A673 (cell line): Measurements from ENCODE around the gene CUL7.

ENCODE experiments used
- EZH2 ChIP-seq: fragments of 200-600 bp; sonication (generic); IDR thresholded peaks from 2 replicates; pipeline ENCODE4 v1.6.1; 2017; ENCODE audit warnings: borderline replicate concordance, low read depth, mild to moderate bottlenecking, mixed read lengths, antibody characterized with exemption, low read length; ENCODE audit not compliant: poor library complexity, severe bottlenecking
- TF ChIP-seq, protein P1 (sequence below): fragments of 300-800, 200-600 bp; sonication (generic); conservative IDR thresholded peaks from 2 replicates; pipeline ENCODE4 v1.5.1; 2017; ENCODE audit warnings: low read depth, mild to moderate bottlenecking, antibody characterized with exemption, low read length, moderate library complexity, mixed read lengths

DNA sequence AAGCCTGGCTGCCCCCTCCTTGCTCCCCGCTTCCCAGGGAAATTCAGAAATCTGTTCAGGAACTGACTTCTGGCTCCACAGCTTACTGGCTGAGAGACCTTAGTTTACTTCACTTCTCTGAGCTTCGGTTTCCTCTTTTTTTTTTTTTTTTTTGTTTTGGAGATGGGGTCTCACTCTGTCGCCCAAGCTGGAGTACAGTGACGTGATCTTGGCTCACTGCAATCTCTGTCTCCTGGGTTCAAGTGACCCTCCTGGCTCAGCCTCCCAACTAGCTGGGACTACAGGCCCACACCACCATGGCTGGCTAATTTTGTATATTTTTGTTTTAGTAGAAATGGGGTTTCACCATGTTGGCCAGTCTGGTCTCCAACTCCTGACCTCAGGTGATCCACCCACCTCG, 37.4 kb upstream of the CUL7 start:
- no peak for TF ChIP-seq EZH2
- TF ChIP-seq, protein P1, sequence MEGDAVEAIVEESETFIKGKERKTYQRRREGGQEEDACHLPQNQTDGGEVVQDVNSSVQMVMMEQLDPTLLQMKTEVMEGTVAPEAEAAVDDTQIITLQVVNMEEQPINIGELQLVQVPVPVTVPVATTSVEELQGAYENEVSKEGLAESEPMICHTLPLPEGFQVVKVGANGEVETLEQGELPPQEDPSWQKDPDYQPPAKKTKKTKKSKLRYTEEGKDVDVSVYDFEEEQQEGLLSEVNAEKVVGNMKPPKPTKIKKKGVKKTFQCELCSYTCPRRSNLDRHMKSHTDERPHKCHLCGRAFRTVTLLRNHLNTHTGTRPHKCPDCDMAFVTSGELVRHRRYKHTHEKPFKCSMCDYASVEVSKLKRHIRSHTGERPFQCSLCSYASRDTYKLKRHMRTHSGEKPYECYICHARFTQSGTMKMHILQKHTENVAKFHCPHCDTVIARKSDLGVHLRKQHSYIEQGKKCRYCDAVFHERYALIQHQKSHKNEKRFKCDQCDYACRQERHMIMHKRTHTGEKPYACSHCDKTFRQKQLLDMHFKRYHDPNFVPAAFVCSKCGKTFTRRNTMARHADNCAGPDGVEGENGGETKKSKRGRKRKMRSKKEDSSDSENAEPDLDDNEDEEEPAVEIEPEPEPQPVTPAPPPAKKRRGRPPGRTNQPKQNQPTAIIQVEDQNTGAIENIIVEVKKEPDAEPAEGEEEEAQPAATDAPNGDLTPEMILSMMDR, result no peak
